ENCODE data around the gene LSAMP. TPM values are rescaled to one million over a fixed set of nuclear protein-coding genes. Genes with fewer than 3 reads are reported as not detected.

Gene LSAMP
- total RNA-seq, 1 experiment from 2014 or later = 0.90 TPM

DNA sequence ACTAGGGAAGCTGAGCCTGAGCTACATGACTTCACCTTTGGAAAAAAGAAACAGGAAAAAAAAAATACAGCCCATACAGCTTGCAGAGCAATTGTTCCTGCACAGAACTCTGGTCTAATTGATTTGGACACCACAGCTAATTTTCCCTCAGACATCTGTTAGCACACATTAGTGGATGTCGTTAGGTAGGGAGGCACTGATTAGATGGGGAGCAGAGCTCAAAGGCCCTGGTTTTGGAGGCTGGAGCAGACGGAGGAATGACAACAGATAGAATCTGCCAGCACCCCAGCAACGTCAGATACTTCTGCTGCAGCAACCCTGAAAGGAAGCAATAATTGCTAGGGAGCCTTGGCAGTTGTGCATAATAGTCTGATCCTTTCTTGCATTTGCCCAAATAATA lies 398.9 kb downstream of the LSAMP start:
- no peak overlapping the region for H3K27ac ChIP-seq (ENCODE audit: insufficient read length, low read depth, low read length)
- H3K79me1 ChIP-seq (ENCODE audit: insufficient read depth, low read depth, low read length, poor library complexity, severe bottlenecking) = no peaks in the 10 kb centered on the region
- no peak overlapping the region for H3K4me2 ChIP-seq (ENCODE audit: insufficient read depth, insufficient read length, low read length)
- H3K4ac ChIP-seq (ENCODE audit: low read depth, low read length) = no peak overlapping the region
- no peak overlapping the region for H3K4me3 Mint-ChIP-seq
- H3K56ac ChIP-seq (ENCODE audit: insufficient read length, low read depth, low read length) = no peak overlapping the region
- H3T11ph ChIP-seq (ENCODE audit: low read length) = no peak overlapping the region
- H3K9ac ChIP-seq (ENCODE audit: extremely low read depth, insufficient read length, low read length) = no peak overlapping the region
- no peaks in the 10 kb centered on the region for H3K23me2 ChIP-seq (ENCODE audit: insufficient read length, low read depth, low read length, poor library complexity, severe bottlenecking)
- no peak overlapping the region for H4K5ac ChIP-seq (ENCODE audit: insufficient read length, low read depth, low read length)
- no peak overlapping the region for H2AFZ ChIP-seq (ENCODE audit: low read length)
- H2BK120ac ChIP-seq (ENCODE audit: low read depth, low read length, poor library complexity, severe bottlenecking) = no peak overlapping the region
- WGBS (ENCODE audit: extremely low coverage, insufficient read length, low lambda C conversion rate) = no CpG with 5 or more reads among the region's 3 CpGs
- H3K14ac ChIP-seq (ENCODE audit: insufficient read depth, low read length) = no peak overlapping the region
- H4K8ac ChIP-seq (replicated peaks; ENCODE audit: insufficient read length, low read depth, low read length) = no peak overlapping the region
- H2BK12ac ChIP-seq (ENCODE audit: insufficient read length, low read depth, low read length) = no peak overlapping the region
- peaks cover 5 to 13% of the 10 kb centered on the region in 2 experiments; a peak in 3 of 4 replicates for H3K4me1 Mint-ChIP-seq
- DNase-seq = no peak
- no peaks in the 10 kb centered on the region for H3K9me3 ChIP-seq (ENCODE audit: control insufficient read depth, low read depth, low read length)
- TF ChIP-seq CTCF (conservative IDR thresholded peaks at IDR 0.05) = no peak
- no peaks in the 10 kb centered on the region for H3K4me1 ChIP-seq (ENCODE audit: insufficient read depth, low read length)
- H3K18ac ChIP-seq (ENCODE audit: insufficient read length, low read depth, low read length) = no peak overlapping the region
- no peaks in the 10 kb centered on the region for H3K27me3 ChIP-seq (ENCODE audit: insufficient read depth, low read length)
- no peak overlapping the region for H3K23ac ChIP-seq (ENCODE audit: insufficient read length, low read depth, low read length)
- no peak overlapping the region for H2AK5ac ChIP-seq (ENCODE audit: insufficient read length, low read length)
- H3K79me2 ChIP-seq (ENCODE audit: insufficient read depth, low read length) = no peaks in the 10 kb centered on the region
- no peak overlapping the region for H2BK20ac ChIP-seq (ENCODE audit: low read depth, low read length, poor library complexity, severe bottlenecking)
- no peaks in the 10 kb centered on the region for H3K27me3 Mint-ChIP-seq (ENCODE audit: low read depth)
- H3K27ac Mint-ChIP-seq = peak overlapping the region in 1 of 3 experiments; percentile 44; a peak in 2 of 7 replicates
- H4K91ac ChIP-seq (ENCODE audit: insufficient read length, low read depth, low read length) = no peak overlapping the region
- H3K36me3 Mint-ChIP-seq (ENCODE audit: insufficient read depth in 1 of 3, low read depth in 3 of 3) = no peaks in the 10 kb centered on the region
- H2BK5ac ChIP-seq (ENCODE audit: insufficient read length, low read length) = no peak overlapping the region
- no peaks in the 10 kb centered on the region for H4K20me1 ChIP-seq (ENCODE audit: control insufficient read depth, insufficient read depth, insufficient read length)
- H3K9me3 Mint-ChIP-seq = no peaks in the 10 kb centered on the region
- H2BK15ac ChIP-seq (ENCODE audit: low read depth, low read length) = no peak overlapping the region
